ENCODE measurements around the gene TRIM29. TPM values are rescaled to one million over a fixed set of nuclear protein-coding genes. Genes with fewer than 3 reads are reported as not detected.

TRIM29 gene
- total and polyA plus RNA-seq, 2 experiments from 2014 or later = 0.28 TPM; not detected in 1

DNA sequence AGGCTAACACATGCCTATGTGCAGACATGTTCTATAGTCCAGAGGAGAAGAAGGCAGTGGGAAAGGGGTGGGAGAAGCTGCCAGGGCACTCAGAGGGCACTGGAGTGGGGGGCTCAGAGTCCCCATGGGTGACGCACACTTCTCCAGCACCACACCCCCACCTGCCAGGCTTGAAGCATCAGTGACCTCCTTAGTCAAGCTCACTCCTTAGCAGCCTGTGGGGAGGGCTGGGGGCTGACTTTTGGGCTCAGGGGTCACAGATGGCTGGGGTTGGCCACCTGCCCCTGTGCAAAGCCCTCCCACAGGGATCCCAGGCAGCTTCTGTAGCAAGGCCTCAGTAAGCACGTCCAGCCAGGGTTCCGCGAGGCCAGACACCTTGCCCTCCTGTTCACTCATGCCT is 18.8 kb downstream of the TRIM29 start:
- Histone ChIP-seq H4K20me1 (replicated peaks; ENCODE audit: insufficient read depth) (no peaks in the 10 kb centered on the region), H3K4me3 (no peak overlapping the region), H3F3A (replicated peaks; ENCODE audit: low read depth) (no peaks in the 10 kb centered on the region), H3K4me1 (ENCODE audit: insufficient read depth) (no peaks in the 10 kb centered on the region), H3K9me2 (ENCODE audit: insufficient read depth) (no peaks in the 10 kb centered on the region), H3K79me2 (replicated peaks; ENCODE audit: insufficient read depth) (no peaks in the 10 kb centered on the region), H3K36me3 (ENCODE audit: insufficient read depth) (no peaks in the 10 kb centered on the region), H3K27ac (ENCODE audit: low read depth) (no peak overlapping the region), H3K27me3 (ENCODE audit: insufficient read depth) (no peaks in the 10 kb centered on the region), H2AFZ (no peak overlapping the region), H3K4me2 (no peak overlapping the region)
- H3K4me3 Mint-ChIP-seq = no peak overlapping the region
- H3K27ac Mint-ChIP-seq = no peak overlapping the region
- DNase-seq (ENCODE audit: low spot score) (no peak), ATAC-seq (no peak)
- peaks cover 14% of the 10 kb centered on the region for H3K27me3 Mint-ChIP-seq (ENCODE audit: insufficient read depth, low read depth, poor library complexity)
- TF ChIP-seq ZNF114 (CRISPR knock-in tag; IDR thresholded peaks at IDR 0.05) (no peak), REST (IDR thresholded peaks at IDR 0.05; ENCODE audit: unreplicated experiment) (no peak), STAT1 (IDR thresholded peaks at IDR 0.05; ENCODE audit: unreplicated experiment) (no peak), NANOG (IDR thresholded peaks at IDR 0.05; ENCODE audit: borderline replicate concordance) (no peak), EZH2phosphoT487 (IDR thresholded peaks at IDR 0.05; ENCODE audit: unreplicated experiment) (no peak)
- TF ChIP-seq, protein P1, sequence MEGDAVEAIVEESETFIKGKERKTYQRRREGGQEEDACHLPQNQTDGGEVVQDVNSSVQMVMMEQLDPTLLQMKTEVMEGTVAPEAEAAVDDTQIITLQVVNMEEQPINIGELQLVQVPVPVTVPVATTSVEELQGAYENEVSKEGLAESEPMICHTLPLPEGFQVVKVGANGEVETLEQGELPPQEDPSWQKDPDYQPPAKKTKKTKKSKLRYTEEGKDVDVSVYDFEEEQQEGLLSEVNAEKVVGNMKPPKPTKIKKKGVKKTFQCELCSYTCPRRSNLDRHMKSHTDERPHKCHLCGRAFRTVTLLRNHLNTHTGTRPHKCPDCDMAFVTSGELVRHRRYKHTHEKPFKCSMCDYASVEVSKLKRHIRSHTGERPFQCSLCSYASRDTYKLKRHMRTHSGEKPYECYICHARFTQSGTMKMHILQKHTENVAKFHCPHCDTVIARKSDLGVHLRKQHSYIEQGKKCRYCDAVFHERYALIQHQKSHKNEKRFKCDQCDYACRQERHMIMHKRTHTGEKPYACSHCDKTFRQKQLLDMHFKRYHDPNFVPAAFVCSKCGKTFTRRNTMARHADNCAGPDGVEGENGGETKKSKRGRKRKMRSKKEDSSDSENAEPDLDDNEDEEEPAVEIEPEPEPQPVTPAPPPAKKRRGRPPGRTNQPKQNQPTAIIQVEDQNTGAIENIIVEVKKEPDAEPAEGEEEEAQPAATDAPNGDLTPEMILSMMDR (conservative IDR thresholded peaks at IDR 0.05; ENCODE audit: low read depth in 2 of 2) = no peak
- TF ChIP-seq, protein P2, sequence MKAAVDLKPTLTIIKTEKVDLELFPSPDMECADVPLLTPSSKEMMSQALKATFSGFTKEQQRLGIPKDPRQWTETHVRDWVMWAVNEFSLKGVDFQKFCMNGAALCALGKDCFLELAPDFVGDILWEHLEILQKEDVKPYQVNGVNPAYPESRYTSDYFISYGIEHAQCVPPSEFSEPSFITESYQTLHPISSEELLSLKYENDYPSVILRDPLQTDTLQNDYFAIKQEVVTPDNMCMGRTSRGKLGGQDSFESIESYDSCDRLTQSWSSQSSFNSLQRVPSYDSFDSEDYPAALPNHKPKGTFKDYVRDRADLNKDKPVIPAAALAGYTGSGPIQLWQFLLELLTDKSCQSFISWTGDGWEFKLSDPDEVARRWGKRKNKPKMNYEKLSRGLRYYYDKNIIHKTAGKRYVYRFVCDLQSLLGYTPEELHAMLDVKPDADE (IDR thresholded peaks at IDR 0.05) = no peak
- peaks cover 12% of the 10 kb centered on the region for H3K4me1 Mint-ChIP-seq
- no peaks in the 10 kb centered on the region; the same call in 2 of the 3 replicates for H3K36me3 Mint-ChIP-seq (ENCODE audit: low read depth)
- peaks cover 2% of the 10 kb centered on the region; the same call in 2 of the 3 replicates for H3K9me3 Mint-ChIP-seq

DNA sequence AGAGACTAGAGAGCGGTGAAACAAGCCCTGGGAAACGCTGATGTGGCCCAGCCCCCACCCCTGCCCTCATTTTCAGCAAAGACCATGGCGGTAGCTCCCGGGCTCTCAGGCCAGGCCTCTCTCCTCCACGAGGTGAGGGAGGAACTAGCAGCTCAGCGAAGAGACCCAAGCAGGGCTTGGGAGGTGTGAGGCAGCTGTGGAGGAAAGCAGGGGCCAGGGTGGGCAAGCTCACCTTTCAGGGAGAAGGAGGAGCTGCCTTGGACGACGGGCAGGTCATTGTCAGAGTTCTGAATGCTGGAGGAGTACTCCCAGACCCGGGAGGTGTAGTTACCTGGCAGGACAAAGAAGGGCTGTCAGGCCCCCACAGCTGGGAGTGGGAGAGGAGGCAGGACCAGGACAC is 19.9 kb downstream of the TRIM29 start:
- no peaks in the 10 kb centered on the region for H3K9me2 ChIP-seq (ENCODE audit: insufficient read depth)
- peak; percentile 21 for ATAC-seq
- DNase-seq (ENCODE audit: low spot score) = no peak
- Mint-ChIP-seq H3K4me1 (peaks cover 12% of the 10 kb centered on the region), H3K27me3 (ENCODE audit: insufficient read depth, low read depth, poor library complexity) (peaks cover 10% of the 10 kb centered on the region), H3K9me3 (peaks cover 2% of the 10 kb centered on the region; the same call in 2 of the 3 replicates), H3K36me3 (ENCODE audit: low read depth) (no peaks in the 10 kb centered on the region; the same call in 2 of the 3 replicates), H3K4me3 (no peak overlapping the region), H3K27ac (0 out of 2 replicates have a peak overlapping the region, but pooled peaks have one; percentile 62)
- no peak overlapping the region for H3K4me3 ChIP-seq
- no peaks in the 10 kb centered on the region for H3K4me1 ChIP-seq (ENCODE audit: insufficient read depth)
- no peak overlapping the region for H3K27ac ChIP-seq (ENCODE audit: low read depth)
- H4K20me1 ChIP-seq (replicated peaks; ENCODE audit: insufficient read depth) = no peaks in the 10 kb centered on the region
- no peaks in the 10 kb centered on the region for H3K36me3 ChIP-seq (ENCODE audit: insufficient read depth)
- no peaks in the 10 kb centered on the region for H3K27me3 ChIP-seq (ENCODE audit: insufficient read depth)
- no peak overlapping the region for H2AFZ ChIP-seq
- no peaks in the 10 kb centered on the region for H3K79me2 ChIP-seq (replicated peaks; ENCODE audit: insufficient read depth)
- no peaks in the 10 kb centered on the region for H3F3A ChIP-seq (replicated peaks; ENCODE audit: low read depth)
- H3K4me2 ChIP-seq = no peak overlapping the region
- TF ChIP-seq STAT1 (IDR thresholded peaks at IDR 0.05; ENCODE audit: unreplicated experiment) = no peak
- no peak for TF ChIP-seq POLR2AphosphoS5 (IDR thresholded peaks at IDR 0.05; ENCODE audit: low read depth)
- TF ChIP-seq, protein P2 (IDR thresholded peaks at IDR 0.05) = no peak
- TF ChIP-seq EZH2 (IDR thresholded peaks at IDR 0.05; ENCODE audit: low read depth, unreplicated experiment) = no peak
- TF ChIP-seq CREB1 (CRISPR knock-in tag; IDR thresholded peaks at IDR 0.05; ENCODE audit: low read depth) = no peak
- no peak for TF ChIP-seq ZNF331 (CRISPR knock-in tag; IDR thresholded peaks at IDR 0.05; ENCODE audit: low read depth)
